Colonic mucosa (tissue), 4 donors: ENCODE measurements around the gene PTPRN2. TPM values are rescaled to one million over a fixed set of nuclear protein-coding genes. Genes with fewer than 3 reads are reported as not detected.

ENCODE experiments used
- DNase-seq: peaks from one replicate; pipeline ENCODE4 v3.0.0-alpha.2; 2020
- H3K27ac ChIP-seq: fragments of 200-600 bp; one replicate; pipeline ENCODE4 v1.8.0; 2021
- H3K27me3 ChIP-seq: fragments of 200-600 bp; one replicate; pipeline ENCODE4 v1.8.0; 2021
- H3K36me3 ChIP-seq: fragments of 200-600 bp; one replicate; pipeline ENCODE4 v1.8.0; 2021
- H3K4me1 ChIP-seq: fragments of 200-600 bp; one replicate; pipeline ENCODE4 v1.8.0; 2021; ENCODE audit warnings: mild to moderate bottlenecking
- H3K4me3 ChIP-seq: fragments of 200-600 bp; one replicate; pipeline ENCODE4 v1.8.0; 2021
- H3K9ac ChIP-seq, 2 donors: one replicate each; pipeline ENCODE4 v1.7.0; 2013; ENCODE audit warnings: control low read depth in 2 of 2, low read depth in 2 of 2, low read length in 2 of 2
- H3K9me3 ChIP-seq: fragments of 200-600 bp; one replicate; pipeline ENCODE4 v1.8.0; 2021
- CTCF ChIP-seq: fragments of 200-600 bp; IDR thresholded peaks from one replicate; pipeline ENCODE4 v1.8.0; 2022; ENCODE audit warnings: antibody characterized with exemption, mild to moderate bottlenecking
- intact Hi-C: fragments of 100-400 bp; cut with DNase I; formaldehyde crosslinking; loops from one replicate; pipeline ENCODE4 v1.14.1; 2022
- total RNA-seq, 2 donors: library from RNA; stranded (reverse); fragmentation: NEBNext Ultra II Directional in 1 of 2; extraction: Animal tissue kit (Norgen Biotek cat#: 25700) in 1 of 2; gene quantifications; one replicate each; pipeline ENCODE4 v1.2.1, GENCODE V29; 2021
- donor health status: healthy.
- donor health status: DM: no; HTN: no; CAD: no.
- donor health status: DM: no; HTN: no; CAD: no.

Gene PTPRN2
- total RNA-seq, 2 donors from 2014 or later: 14.7 to 21.6 TPM

- TF ChIP-seq CTCF: no peak
- Histone ChIP-seq H3K9me3 (no peaks in the 10 kb centered on the region), H3K4me3 (no peak overlapping the region), H3K36me3 (no peaks in the 10 kb centered on the region), H3K27ac (no peak overlapping the region), H3K9ac (no peak overlapping the region), H3K27me3 (no peaks in the 10 kb centered on the region), H3K4me1 (no peaks in the 10 kb centered on the region)
- intact Hi-C loops: no loop called here
- no peak for DNase-seq
Measured at GRCh38 chr7:157901166-157901565, 686.5 kb downstream of the PTPRN2 start.

DNA sequence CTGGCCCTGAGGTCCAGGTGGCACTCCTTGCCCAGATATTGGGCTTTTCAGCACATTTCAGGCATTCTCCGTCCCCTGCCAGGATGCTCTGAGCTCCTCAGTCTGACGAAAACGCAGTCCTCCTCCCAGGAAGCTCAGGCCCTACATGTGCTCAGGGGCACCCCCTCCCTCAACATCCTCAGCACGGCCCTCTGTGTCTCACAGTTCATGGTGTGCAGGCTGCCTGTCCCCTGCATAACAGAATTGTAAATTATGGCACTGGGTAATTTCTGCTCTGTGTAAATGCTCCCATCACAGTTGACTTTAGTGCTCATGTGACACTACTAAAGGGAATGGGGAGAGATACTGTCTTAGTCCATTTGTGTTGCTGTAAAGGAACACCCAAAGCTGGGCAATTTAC is 687.1 kb downstream of the PTPRN2 start:
- Histone ChIP-seq H3K27ac (no peak overlapping the region), H3K36me3 (no peaks in the 10 kb centered on the region), H3K4me1 (no peaks in the 10 kb centered on the region), H3K4me3 (no peak overlapping the region), H3K27me3 (no peaks in the 10 kb centered on the region), H3K9ac (no peak overlapping the region), H3K9me3 (no peaks in the 10 kb centered on the region)
- no peak for TF ChIP-seq CTCF
- intact Hi-C loops: no loop called here
- no peak for DNase-seq

DNA sequence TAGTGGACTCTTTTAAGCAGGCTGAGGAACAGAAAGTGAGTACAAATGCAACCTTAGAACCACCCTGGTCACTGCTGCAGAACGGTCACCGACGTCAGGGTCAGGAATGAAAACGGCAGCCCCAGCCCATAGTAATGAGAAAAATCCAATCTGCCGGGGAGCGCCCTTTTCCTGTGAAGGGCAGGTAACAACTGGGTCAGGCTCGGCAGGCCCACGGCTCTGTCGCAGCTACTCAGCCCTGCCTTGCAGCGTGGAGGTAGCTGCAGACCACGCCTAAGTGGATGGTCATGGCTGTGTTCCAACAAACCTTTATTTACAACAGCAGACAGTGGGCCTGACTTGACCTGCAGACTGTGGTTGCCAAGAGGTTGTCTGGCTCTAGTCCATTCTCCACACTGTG is 687.6 kb downstream of the PTPRN2 start:
- Histone ChIP-seq H3K9ac (no peak overlapping the region), H3K4me3 (no peak overlapping the region), H3K27me3 (no peaks in the 10 kb centered on the region), H3K36me3 (no peaks in the 10 kb centered on the region), H3K27ac (no peak overlapping the region), H3K4me1 (no peaks in the 10 kb centered on the region), H3K9me3 (no peaks in the 10 kb centered on the region)
- TF ChIP-seq CTCF: no peak
- no peak for DNase-seq
- intact Hi-C loops: no loop called here

DNA sequence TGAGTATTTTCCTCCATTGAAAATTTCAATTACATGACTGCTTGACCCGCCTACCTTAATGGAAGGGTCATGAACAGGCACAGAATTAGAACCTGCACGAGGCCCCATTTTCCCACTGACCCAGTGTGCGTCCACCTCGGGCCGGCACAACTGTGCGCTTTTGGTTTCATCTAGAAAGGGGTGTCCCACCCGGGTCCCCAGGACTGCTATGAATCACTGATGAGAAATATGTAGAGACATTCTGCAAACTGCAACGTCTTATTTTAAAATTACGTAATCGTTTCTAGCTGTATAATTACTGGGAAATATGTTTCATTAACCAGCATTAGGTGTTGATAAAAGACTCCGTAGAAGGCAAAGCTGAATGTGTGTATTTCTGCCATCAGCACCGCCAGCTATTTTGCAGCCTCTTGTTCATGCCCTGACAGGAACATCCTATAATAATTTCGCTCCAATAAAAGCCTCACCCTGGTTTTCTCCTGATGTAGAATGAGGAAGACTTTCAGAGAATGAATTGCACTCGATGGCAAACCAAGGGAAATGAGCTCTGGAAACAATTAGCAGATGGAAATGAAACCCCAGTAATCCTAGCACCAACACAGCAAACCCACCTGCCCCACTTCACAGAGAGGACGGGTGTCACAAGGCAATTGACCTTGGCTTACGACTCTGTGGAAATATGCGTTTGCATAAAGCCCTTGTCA is 688.7 kb downstream of the PTPRN2 start:
- DNase-seq: no peak
- intact Hi-C loops: no loop called here
- H3K4me3 ChIP-seq: no peak overlapping the region
- H3K27ac ChIP-seq: no peak overlapping the region
- no peaks in the 10 kb centered on the region for H3K9me3 ChIP-seq
- no peaks in the 10 kb centered on the region for H3K4me1 ChIP-seq
- H3K9ac ChIP-seq: no peak overlapping the region
- no peak for TF ChIP-seq CTCF
- no peaks in the 10 kb centered on the region for H3K36me3 ChIP-seq
- no peaks in the 10 kb centered on the region for H3K27me3 ChIP-seq

GRCh38 chr7:157898261-157898660 is 689.4 kb downstream of the PTPRN2 start:
- H3K9ac ChIP-seq: no peak overlapping the region
- H3K4me1 ChIP-seq: no peaks in the 10 kb centered on the region
- intact Hi-C loops: no loop called here
- no peak for DNase-seq
- no peak overlapping the region for H3K4me3 ChIP-seq
- no peaks in the 10 kb centered on the region for H3K27me3 ChIP-seq
- no peaks in the 10 kb centered on the region for H3K9me3 ChIP-seq
- H3K36me3 ChIP-seq: no peaks in the 10 kb centered on the region
- H3K27ac ChIP-seq: no peak overlapping the region
- no peak for TF ChIP-seq CTCF
